NCI-H128 (cell line): ENCODE data around the gene ECSIT.
"Not testable (repeated sequence)": the region's sequence is repeated elsewhere in the genome, so short reads cannot be mapped to it uniquely, and the experiment has no call there.

Experiments used
- DNase-seq: peaks from one replicate; lab custom pipeline; 2025; ENCODE audit not compliant: unreplicated experiment; lab: John Stamatoyannopoulos, UW

ECSIT gene

GRCh38 chr19:11479898-11480714, 48.8 kb downstream of the ECSIT start:
- DNase-seq, result no peak

GRCh38 chr19:11479090-11479897, 49.6 kb downstream of the ECSIT start:
- peak; percentile 62 for DNase-seq

DNA sequence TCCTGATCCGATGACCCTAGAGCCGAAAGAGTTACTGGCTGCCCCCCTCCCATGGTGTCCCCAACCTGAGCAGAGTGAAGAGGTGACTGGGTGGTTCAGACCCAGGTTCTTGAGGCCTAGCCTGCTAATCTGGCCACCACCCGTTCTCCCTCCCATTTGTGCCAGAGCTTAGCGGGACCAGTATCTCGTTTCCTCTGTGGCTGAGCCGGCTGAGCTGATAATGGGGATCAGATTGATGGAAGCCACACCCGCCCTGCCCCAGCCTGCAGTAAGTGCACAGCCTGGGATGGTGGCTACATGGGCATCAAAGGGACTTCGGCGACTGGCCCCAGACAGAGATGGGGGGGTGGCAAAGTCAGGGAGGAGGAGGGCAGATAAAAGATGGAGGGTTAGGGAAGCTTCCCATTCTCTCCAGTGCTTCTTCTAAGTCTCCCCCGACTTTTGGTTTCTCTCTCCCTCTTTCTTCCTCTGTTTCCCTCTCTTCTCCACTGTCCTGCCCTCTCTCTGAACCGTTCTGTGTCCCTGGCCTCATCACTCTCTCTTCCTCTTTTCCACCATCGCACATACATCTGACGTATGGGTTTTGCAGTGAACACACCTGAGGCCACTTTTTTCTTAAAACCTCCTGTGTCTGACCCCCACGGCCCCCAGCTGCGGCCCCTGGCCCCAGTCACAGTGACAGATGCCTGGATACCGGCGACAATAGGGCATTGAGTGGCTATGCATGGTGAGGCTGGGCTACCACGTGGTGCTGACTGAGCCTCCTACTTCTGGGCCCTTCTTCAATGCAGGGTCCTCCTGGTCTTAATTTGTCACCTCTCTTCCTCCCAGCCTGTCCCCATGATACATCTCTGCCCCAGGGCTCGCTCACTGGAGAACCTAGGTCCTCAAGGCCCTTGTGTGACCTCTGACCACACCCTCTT, 50.5 kb downstream of the ECSIT start:
- DNase-seq, result no peak

DNA sequence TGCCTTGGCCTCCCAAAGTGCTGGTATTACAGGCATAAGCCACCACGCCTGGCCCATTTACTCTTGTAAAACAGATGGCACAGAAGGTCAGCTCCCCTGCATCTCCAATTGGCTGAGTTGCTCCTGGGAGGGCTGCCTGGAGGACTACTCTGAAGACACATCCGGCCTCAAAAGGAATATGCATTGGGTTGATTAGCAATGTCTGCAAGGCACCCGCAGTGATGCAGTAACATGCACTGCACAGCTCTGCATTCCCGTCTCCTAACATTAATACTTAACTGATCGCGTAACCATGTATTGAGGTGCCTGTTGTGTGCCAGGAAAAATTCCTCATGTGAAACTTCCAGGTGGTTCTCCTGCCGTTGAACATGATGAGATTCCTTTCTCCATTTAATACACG, 53.1 kb downstream of the ECSIT start:
- no peak for DNase-seq

GRCh38 chr19:11475343-11475742, 53.6 kb downstream of the ECSIT start:
- not testable (repeated sequence) for DNase-seq

DNA sequence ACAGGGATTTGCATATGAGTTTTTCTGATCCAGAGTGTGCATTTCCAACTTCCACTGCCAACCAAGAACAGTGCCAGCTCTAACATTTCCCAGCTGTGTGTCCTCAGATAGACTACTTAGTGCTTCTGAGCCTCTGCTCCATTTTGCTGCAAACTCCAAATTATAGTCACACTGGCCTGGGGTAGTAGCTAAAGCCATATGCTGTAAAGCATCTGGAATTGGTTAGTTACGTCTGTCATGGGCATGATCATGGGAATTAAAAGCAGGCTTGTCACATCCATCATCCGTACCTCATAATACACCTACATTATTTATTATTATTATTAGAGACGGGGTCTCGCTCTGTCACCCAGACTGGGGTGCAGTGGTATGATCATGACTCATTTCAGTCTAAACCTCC, 55.2 kb downstream of the ECSIT start:
- no peak for DNase-seq

- DNase-seq, result not testable (repeated sequence)
Measured at GRCh38 chr19:11468266-11468845, 60.6 kb downstream of the ECSIT start.

GRCh38 chr19:11465600-11465999, 63.3 kb downstream of the ECSIT start:
- no peak for DNase-seq

- DNase-seq, result no peak
Measured at GRCh38 chr19:11464333-11465265, 64.3 kb downstream of the ECSIT start.

DNA sequence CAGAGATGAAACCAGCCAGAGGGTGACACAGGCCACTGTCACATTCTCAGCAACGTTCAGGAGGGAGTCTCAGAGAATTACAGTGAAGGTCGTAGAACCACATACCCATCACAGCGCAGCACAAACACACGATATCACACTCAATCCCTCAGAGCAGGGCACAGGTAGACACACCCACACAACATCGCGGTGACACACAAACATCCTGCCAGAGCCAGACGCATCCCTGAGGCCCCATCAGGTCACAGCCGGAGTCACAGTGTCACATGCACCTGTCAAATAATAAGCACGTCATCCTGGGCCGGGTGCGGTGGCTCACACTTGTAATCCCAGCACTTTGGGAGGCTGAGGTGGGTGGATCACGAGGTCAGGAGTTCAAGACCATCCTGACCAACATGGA, 65.5 kb downstream of the ECSIT start:
- no peak for DNase-seq

DNA sequence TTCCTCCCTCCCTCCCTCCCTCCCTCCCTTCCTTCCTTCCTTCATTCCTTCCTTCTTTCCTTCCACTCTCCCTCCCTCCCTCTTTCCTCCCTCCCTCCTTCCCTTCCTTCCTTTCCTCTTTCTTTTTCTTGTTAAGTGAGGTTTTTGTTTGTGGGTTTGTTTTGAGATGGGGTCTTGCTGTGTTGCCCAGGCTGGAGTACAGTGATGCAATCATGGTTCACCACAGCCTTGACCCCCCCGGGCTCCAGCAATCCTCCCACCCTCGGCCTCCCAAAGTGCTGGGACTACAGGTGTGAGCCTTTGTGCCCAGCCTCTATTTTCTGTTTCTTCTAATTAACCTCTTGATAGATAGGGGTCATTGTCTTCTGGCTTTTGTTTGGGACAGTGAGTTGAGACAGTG, 67.5 kb downstream of the ECSIT start:
- DNase-seq, result no peak

DNA sequence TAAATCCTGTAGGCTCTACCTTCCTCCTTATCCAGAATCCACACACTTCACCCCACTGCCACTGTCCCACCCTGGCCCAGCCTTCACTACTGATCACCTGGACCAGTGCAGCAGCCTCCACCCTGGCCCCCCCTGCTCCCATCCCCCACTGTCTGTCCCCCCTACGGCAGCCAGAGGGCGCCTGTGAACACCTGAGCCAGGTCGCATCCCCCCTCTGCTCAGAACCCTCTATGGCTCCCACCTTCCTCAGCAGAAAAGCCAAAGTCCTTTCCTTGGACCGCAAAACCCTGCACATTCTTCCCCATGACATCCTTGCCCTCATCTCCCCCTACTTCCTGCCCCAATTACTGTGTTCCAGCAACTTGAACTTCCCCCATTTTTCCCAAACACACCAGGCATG, 68.7 kb downstream of the ECSIT start:
- no peak for DNase-seq

DNA sequence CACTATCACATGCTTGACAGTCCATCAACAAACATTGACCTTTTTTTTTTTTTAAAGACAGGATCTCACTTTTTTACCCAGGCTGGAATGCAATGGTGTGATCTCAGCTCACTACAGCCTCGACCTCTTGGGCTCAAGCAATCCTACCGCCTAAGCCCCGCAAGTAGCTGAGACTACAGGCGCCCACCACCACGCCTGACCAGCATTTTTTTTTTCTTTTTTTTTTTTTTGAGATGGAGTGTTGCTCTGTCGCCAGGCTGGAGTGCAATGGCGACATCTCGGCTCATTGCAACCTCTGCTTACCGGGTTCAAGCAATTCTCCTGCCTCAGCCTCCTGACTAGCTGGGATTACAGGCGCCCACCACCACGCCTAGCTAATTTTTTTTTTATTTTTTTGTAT, 70.0 kb downstream of the ECSIT start:
- not testable (repeated sequence) for DNase-seq

GRCh38 chr19:11458236-11458900, 70.6 kb downstream of the ECSIT start:
- DNase-seq, result no peak

GRCh38 chr19:11457831-11458230, 71.1 kb downstream of the ECSIT start:
- no peak for DNase-seq

DNA sequence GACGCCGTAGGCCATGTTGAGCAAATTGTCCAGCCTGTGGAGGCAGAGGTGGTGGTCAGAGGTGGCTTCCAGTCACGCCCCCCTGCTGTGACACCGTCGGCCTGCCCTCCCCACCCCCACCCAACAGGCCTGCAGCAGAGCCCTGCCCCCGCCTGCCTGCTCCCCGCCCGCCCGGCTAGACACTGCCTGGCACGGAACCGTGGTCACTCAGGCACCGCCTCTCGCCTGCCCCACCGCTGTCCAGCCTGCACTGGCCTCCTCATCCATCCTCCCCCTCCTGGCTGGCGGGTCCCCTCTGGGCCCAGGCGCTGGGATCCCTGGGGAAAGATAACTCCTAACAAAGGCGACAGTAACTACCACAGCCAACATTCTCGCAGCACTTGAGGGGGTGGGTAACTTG, 71.8 kb downstream of the ECSIT start:
- no peak for DNase-seq

DNA sequence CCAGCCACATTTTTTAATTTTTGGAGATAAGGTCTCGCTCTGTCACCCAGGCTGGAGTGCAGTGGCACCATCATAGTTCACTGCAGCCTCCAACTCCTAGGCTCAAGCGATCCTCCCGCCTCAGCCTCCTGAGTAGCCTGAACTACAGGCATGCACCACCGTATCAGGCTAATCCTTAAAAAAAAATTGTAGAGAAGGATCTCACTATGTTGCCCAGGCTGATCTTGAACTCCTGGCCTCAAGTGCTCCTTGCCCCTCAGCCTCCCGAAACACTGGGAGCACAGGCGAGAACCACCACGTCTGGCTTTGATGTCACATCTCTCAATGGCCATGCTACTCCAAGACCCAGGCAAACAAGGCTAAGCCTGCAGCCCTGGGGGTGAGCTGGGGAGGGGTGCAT, 72.3 kb downstream of the ECSIT start:
- DNase-seq, result no peak
